Measurements from ENCODE around the gene PRAMEF1.
"Not testable (repeated sequence)": the region's sequence is repeated elsewhere in the genome, so short reads cannot be mapped to it uniquely, and the experiment has no call there.

The PRAMEF1 gene

DNA sequence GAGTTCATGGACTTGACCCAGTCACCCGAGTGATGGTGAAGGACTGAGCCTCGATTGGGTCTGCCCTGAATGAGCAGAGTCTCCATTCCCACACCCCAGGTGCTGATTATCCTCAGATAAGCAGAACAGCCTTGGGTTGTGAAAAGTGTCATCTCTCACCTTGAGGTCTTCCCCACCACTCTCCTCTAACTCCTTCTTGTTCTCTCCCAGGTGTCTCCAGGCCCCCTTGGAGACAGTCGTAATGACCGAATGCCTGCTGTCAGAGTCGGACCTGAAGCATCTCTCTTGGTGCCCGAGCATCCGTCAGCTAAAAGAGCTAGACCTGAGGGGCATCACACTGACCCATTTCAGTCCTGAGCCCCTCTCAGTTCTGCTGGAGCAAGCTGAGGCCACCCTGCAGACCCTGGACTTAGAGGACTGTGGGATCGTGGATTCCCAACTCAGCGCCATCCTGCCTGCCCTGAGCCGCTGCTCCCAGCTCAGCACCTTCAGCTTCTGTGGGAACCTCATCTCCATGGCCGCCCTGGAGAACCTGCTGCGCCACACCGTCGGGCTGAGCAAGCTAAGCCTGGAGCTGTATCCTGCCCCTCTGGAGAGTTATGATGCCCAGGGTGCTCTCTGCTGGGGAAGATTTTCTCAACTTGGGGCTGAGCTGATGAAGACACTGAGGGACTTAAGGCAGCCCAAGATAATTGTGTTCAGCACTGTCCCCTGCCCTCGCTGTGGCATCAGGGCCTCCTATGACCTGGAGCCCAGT, 14.2 kb upstream of the PRAMEF1 start:
- no peak for DNase-seq (ENCODE audit: low spot score)

DNA sequence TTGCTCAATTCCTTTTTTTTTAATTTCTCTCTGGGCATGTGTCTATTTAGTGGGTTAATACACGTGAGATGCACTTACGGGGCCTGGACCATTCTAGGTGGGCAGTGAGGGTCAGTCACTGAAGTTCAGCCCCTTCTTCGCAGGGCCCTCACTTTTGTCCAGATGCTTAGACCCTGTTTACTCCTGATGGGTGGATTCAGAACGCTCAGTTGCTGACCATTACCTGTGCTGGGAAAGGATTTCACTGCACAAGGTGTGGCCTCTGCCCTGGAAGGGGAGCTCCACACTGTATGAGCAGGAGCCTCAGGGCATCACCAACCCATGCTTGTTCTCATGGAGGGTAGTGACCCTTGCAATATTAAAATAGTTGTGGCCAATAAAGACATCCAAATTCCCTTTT, 13.1 kb upstream of the PRAMEF1 start:
- no peak for DNase-seq (ENCODE audit: low spot score)

DNA sequence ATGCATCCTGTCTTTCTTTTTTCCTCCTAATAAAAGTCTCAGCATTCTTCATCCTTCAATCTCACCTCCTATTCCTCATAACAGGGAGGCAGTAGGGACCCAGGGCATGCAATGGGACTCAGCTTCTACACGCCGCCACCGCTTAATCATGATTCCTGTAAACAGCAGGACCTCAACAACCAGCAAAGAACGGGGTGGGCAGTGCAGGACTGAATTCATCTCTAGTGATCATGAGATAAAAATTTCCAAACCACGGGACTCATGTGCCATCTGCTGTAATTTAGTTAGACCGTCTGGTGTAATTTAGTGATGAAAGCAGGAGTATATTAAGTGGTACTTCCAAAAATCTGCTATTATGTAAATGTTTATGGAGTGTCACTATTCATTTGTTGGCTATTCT, 12.3 kb upstream of the PRAMEF1 start:
- no peak for DNase-seq (ENCODE audit: low spot score)

DNA sequence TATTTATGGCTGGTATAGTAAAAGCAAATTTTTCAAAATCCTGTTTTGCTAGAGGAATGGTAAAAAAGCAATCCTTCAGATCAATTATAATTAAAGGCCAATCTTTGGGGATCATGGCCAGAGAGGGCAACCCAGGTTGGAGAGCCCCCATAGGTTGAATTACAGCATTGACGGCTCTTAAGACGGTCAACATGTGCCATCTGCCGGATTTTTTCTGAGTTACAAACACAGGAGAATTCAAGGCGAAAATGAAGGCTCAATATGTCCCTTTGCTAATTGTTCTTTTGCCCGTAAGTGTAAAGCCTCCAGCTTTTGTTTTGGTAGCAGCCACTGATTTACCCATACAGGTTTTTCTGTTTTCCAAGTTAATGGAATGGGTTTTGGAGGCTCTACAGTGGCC, 9.7 kb upstream of the PRAMEF1 start:
- not testable (repeated sequence) for DNase-seq (ENCODE audit: low spot score)

DNA sequence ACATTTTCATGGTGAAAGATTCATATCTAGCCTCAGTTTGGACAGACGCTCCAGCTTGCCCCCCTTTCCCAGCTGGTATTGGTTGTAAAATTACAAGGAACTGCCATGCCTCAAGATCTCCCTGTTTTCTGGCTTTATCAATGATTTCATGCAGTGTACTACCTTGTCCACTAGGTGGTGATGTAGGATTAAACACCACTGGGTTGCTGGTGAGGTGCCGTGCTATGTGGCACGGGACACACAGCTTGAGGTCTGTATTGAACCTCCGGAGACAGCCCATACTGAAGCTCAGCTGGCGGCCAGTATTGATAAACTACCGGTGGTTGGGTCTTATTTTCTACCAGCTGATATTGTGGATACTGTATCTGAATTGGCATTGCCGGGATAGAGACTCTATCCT, 7.4 kb upstream of the PRAMEF1 start:
- not testable (repeated sequence) for DNase-seq (ENCODE audit: low spot score)

DNA sequence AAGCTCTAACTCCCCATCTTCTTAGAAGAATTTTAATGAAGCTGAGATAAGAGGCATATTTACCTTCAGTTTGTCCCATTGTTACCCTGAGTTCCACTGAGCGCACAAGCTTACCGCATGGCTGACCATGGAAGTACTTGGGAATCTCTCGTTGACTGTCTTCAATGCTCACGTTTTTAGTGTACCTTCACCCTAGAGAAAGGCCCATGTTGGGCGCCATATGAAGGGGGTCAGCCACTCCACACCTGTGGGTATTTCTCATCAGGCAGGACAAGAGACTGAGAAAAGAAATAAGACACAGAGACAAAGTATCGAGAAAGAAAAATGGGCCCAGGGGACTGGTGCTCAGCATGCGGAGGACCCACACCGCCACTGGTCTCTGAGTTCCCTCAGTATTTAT, 6.5 kb upstream of the PRAMEF1 start:
- DNase-seq (ENCODE audit: low spot score): not testable (repeated sequence)

- no peak for DNase-seq (ENCODE audit: low spot score)
These were observed 7.7 kb downstream of the PRAMEF1 start for GRCh38 chr1:12798911-12799310.

DNA sequence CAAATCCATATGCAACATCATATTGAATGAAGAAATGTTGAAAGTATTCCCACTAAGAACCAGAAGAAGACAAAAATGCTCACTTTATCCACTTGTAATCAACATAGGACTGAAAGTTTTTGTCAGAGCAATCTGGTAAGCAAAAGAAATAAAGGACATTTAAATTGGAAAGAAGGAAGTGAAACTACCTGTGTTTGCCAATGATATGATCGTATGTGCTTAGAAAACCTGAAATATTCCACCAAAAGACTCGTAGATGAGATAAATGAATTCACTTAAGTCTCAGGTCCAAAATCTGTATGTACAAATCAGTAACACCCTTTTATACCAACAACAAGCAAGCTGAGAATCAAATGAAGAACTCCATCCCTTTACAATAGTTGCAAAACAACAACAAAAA, 8.5 kb downstream of the PRAMEF1 start:
- no peak for DNase-seq (ENCODE audit: low spot score)

GRCh38 chr1:12809933-12810332, 18.7 kb downstream of the PRAMEF1 start:
- no peak for DNase-seq (ENCODE audit: low spot score)

- no peak for DNase-seq (ENCODE audit: low spot score)
These were observed 19.7 kb downstream of the PRAMEF1 start for GRCh38 chr1:12810691-12811408.

- no peak for DNase-seq (ENCODE audit: low spot score)
These were observed 20.2 kb downstream of the PRAMEF1 start for GRCh38 chr1:12811409-12811784.

GRCh38 chr1:12819061-12819460, 27.9 kb downstream of the PRAMEF1 start:
- not testable (repeated sequence) for DNase-seq (ENCODE audit: low spot score)

DNA sequence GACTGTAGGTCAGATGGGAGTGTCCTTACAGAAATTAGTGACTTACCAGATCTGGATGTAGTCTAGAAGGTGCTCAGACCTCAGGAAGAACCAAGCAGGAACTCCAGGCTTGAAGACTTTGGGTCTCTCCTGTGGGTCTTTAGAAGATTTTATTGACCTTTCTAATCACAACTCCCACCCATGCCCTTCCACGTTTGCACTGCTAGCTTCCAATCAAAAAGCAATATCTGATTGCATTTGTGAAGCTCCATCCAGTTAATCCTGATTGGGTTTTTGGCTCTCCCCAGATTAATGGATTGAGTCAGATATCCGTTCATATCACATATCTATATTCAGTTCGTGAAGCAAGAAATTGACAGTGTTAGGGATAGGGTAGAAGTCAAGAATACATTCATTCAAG, 40.1 kb downstream of the PRAMEF1 start, which contains the start of gene PRAMEF11:
TSS of gene PRAMEF11 (minus strand) at position 101 of the 400 bp plus-strand sequence. CDS start 2,621 bp downstream, outside the sequence.
- DNase-seq (ENCODE audit: low spot score): not testable (repeated sequence)

GRCh38 chr1:12833251-12833650, 42.1 kb downstream of the PRAMEF1 start:
- DNase-seq (ENCODE audit: low spot score): not testable (repeated sequence)
